ENCODE measurements around the gene PNPLA1.

PNPLA1 gene

DNA sequence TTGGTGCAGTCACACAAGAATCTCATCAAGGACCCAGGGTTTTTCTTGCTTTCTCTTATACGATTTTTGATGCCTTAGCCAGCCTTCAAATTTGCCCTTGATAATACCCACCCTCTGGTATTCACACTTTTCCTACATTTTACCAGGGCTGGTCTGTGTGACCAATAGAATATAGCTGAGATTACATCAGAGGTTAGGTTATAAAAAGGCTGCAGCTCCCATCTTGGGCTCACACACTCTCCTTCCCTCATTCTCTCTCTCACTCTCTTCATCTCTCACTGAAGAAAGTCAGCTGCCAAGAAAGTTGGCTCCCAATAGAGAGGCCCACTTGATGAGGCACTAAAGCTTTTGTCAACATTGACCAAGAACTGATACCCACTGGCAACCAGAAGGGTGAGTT is 4.1 kb upstream of the PNPLA1 start:
- Histone ChIP-seq H3K4me3 (ENCODE audit: low read depth in 1 of 2, low read length in 1 of 2) (no peak overlapping the region), H3K27ac (no peak overlapping the region), H3K27me3 (peaks cover 26% of the 10 kb centered on the region), H3K4me1 (ENCODE audit: control insufficient read depth in 1 of 2, insufficient read depth in 1 of 2, low read depth in 1 of 2, low read length in 1 of 2) (peaks cover 0 to 3% of the 10 kb centered on the region in 2 experiments), H3K36me3 (no peaks in the 10 kb centered on the region), H3K9me3 (peaks cover 5% of the 10 kb centered on the region)
- TF ChIP-seq, protein P1, sequence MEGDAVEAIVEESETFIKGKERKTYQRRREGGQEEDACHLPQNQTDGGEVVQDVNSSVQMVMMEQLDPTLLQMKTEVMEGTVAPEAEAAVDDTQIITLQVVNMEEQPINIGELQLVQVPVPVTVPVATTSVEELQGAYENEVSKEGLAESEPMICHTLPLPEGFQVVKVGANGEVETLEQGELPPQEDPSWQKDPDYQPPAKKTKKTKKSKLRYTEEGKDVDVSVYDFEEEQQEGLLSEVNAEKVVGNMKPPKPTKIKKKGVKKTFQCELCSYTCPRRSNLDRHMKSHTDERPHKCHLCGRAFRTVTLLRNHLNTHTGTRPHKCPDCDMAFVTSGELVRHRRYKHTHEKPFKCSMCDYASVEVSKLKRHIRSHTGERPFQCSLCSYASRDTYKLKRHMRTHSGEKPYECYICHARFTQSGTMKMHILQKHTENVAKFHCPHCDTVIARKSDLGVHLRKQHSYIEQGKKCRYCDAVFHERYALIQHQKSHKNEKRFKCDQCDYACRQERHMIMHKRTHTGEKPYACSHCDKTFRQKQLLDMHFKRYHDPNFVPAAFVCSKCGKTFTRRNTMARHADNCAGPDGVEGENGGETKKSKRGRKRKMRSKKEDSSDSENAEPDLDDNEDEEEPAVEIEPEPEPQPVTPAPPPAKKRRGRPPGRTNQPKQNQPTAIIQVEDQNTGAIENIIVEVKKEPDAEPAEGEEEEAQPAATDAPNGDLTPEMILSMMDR (IDR thresholded peaks at IDR 0.05), result no peak

DNA sequence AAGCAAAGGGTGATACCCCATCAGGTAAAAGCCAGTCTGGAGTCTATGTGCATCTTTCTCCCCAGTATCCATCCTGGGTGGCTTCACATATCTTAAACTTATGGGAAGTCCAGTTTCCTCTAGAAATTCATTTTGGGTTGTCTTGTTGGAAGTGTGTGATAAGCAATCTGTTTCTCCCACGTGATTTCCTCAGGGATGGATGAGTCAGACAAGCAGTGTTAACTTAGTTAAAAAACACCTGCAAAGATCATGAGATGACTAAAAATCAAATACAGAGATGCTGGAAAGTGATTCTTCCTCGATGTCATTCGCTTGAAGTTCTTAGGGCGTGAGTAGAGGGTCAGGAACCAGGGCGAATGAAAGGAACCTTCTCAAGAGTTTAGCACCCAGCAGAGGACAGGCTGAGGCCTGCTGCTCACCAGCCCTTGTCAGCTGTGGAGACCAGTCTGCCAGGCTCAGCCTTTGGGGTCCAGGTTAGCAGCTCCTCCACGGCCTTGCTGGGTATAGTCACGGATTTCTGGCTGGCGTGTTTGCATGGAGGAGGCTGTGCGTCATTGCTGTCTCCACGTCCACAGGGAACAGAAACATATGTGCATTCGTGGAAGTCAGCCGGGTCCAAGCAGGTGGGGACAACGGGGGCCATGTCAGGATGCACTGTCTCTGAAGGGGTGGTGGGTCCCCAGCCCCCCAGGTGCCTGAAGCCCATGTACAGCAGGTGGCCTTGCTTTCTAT is 2.8 kb upstream of the PNPLA1 start:
- H3K4me1 ChIP-seq (ENCODE audit: control insufficient read depth in 1 of 2, insufficient read depth in 1 of 2, low read depth in 1 of 2, low read length in 1 of 2), result peaks cover 0 to 3% of the 10 kb centered on the region in 2 experiments
- H3K4me3 ChIP-seq (ENCODE audit: low read depth in 1 of 2, low read length in 1 of 2), result no peak overlapping the region
- no peak overlapping the region for H3K27ac ChIP-seq
- peaks cover 5% of the 10 kb centered on the region for H3K9me3 ChIP-seq
- no peaks in the 10 kb centered on the region for H3K36me3 ChIP-seq
- TF ChIP-seq, protein P1 (IDR thresholded peaks at IDR 0.05), result no peak
- peaks cover 27% of the 10 kb centered on the region for H3K27me3 ChIP-seq

DNA sequence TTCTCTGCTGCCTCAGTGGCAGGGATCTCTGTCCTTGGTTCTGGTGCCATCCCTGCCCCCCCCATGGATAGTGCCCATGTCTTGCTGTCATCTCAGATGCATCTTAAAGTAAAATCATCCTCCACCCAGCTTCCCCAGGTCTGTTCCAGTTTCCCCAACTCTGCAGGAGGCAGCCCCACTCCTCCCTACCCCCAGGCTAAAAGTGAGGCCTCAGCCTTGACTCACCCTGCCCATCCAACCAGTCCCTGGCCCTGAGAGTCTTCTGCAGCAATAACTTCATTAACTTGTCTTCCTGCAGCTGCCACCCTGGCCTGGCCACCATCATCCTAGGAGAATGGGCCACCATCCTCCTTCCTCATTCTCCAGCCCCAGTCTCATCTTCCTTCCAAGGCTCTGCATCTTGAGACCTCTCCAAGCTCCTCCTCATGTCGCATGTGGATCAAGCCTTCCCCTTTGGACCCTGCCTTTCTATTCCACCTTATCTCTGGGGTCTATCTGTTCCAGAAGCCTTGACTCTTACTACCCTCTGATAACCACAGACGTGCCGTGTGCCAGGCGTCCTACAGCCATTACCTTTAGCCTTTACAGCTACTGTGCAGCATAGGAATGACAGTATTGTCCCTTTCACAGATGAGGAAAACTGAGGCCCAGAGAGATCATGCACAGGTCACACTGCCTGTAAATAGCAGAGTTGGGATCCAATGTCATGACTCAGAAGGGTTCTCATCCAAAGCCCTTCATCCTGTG is 2.0 kb upstream of the PNPLA1 start:
- H3K4me3 ChIP-seq (ENCODE audit: low read depth in 1 of 2, low read length in 1 of 2), result no peak overlapping the region
- peaks cover 0 to 3% of the 10 kb centered on the region in 2 experiments for H3K4me1 ChIP-seq (ENCODE audit: control insufficient read depth in 1 of 2, insufficient read depth in 1 of 2, low read depth in 1 of 2, low read length in 1 of 2)
- peaks cover 5% of the 10 kb centered on the region for H3K9me3 ChIP-seq
- no peaks in the 10 kb centered on the region for H3K36me3 ChIP-seq
- H3K27me3 ChIP-seq, result peaks cover 18% of the 10 kb centered on the region
- TF ChIP-seq, protein P1 (IDR thresholded peaks at IDR 0.05), result no peak
- no peak overlapping the region for H3K27ac ChIP-seq

DNA sequence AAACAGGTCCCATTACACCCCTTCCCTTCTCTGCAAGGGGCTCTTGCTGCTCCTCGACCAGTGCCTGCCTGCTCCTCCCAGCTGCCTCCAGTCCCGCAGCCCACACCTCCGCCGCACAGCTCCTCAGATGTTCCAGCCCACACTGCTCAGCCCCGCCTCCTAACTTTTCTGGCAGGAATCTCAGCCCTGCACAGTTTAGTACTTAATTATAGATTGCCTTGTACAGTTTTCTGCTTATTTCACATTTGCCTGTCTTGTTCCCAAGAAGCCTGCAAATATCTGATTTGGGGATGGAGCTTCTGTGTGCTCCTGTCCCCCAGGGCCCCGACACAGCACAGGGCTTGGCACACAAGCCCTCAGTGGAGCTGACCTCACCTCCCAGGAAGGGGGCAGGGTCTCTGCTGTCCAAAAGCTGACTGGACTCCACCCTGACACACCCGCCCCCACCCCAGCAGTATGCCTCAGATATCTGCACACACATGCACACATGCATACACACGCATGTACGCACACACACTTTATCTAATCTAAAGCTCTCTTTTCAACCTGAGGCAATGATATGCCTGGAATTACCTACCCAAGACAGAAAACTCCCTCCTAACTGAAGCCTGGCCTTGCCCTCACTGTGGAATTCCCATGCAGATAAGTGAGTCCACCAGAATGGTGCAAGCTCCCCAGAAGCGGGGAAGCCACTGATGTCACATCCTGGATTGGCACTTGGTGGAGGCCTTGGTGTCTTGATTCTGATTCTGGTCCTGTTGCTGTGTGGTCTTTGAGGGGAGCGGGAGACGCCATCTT is 1.2 kb upstream of the PNPLA1 start:
- Histone ChIP-seq H3K27me3 (peaks cover 15% of the 10 kb centered on the region), H3K36me3 (no peaks in the 10 kb centered on the region), H3K4me3 (ENCODE audit: low read depth in 1 of 2, low read length in 1 of 2) (no peak overlapping the region), H3K9me3 (peaks cover 5% of the 10 kb centered on the region), H3K4me1 (ENCODE audit: control insufficient read depth in 1 of 2, insufficient read depth in 1 of 2, low read depth in 1 of 2, low read length in 1 of 2) (peaks cover 0 to 3% of the 10 kb centered on the region in 2 experiments), H3K27ac (no peak overlapping the region)
- TF ChIP-seq, protein P1 (IDR thresholded peaks at IDR 0.05), result no peak

DNA sequence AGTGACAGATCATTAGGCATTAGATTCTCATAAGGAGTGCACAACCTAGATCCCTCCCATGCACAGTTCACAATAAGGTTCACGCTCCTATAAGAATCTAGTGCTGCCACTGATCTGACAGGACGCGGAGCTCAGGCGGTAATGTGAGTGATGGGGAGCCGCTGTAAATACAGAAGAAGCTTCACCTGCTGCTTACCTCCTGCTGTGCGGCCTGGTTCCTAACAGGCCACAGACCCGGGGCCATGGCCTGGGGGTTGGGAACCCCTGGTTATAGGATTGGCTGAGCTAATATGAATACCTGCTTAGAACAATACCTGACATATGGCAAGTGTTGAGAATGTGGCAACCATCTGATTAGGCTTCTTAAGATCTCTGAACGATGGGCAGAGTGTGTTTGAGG is 2.4 kb downstream of the PNPLA1 start:
- Histone ChIP-seq H3K4me3 (ENCODE audit: low read depth in 1 of 2, low read length in 1 of 2) (no peak overlapping the region), H3K4me1 (ENCODE audit: control insufficient read depth in 1 of 2, insufficient read depth in 1 of 2, low read depth in 1 of 2, low read length in 1 of 2) (peaks cover 0 to 3% of the 10 kb centered on the region in 2 experiments), H3K27me3 (peaks cover 13% of the 10 kb centered on the region), H3K27ac (no peak overlapping the region), H3K9me3 (no peaks in the 10 kb centered on the region), H3K36me3 (no peaks in the 10 kb centered on the region)
- TF ChIP-seq, protein P1 (IDR thresholded peaks at IDR 0.05), result no peak
